ENCODE measurements around the gene PML.

Gene PML

DNA sequence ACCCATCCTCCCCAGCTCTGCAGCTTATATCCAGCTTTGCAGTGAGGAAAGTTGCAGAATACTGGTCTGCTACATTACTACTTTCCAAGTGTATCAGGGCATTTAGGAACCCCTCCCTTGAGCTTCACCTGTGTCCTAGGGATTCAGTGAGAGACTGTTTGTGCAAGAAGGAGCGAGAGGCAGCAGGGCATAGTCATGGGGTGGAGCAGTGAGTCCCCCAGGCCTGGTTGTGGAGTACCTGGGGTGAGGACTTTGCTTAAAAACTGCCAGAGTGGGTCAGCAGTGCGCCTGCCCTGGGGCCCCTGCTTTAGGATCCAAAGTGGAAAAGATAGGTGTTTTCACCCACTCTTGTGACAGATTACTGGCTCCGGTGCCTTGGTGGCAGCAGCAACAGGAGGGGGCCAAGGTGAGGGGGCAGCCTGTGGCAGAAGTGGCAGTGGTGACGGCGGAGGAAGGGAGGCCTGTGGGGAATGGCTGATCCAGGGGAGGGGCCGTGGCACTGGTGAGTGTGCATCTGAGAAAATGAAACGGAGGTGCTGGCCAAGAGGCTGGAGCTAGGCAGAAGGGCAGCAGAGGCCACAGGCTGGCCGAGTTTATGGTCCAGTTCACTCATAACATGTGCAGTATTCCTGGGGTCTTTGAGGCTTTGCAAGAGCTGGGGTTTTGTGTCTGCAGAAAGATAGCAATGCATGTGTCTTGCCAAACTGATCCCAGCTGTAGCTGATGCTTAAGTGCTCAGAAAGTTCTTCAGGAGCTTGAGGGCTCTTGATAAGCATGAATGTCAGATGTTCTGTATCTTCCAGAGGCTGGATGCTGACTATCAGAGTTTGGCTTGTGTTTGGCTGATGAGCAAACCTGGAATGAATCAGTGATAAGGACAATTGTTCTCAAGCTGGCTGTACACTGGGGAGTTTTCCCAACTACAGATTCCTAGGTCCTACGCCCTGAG, 44.5 kb downstream of the PML start:
- TF ChIP-seq, protein P1, sequence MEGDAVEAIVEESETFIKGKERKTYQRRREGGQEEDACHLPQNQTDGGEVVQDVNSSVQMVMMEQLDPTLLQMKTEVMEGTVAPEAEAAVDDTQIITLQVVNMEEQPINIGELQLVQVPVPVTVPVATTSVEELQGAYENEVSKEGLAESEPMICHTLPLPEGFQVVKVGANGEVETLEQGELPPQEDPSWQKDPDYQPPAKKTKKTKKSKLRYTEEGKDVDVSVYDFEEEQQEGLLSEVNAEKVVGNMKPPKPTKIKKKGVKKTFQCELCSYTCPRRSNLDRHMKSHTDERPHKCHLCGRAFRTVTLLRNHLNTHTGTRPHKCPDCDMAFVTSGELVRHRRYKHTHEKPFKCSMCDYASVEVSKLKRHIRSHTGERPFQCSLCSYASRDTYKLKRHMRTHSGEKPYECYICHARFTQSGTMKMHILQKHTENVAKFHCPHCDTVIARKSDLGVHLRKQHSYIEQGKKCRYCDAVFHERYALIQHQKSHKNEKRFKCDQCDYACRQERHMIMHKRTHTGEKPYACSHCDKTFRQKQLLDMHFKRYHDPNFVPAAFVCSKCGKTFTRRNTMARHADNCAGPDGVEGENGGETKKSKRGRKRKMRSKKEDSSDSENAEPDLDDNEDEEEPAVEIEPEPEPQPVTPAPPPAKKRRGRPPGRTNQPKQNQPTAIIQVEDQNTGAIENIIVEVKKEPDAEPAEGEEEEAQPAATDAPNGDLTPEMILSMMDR (conservative IDR thresholded peaks at IDR 0.05; ENCODE audit: control insufficient read depth, insufficient read depth, low read depth, low read length): no peak
- DNase-seq (ENCODE audit: low read depth): peak; percentile 40
- H3K4me3 ChIP-seq (ENCODE audit: control insufficient read depth, low read depth, low read length): no peak overlapping the region

- H3K4me3 ChIP-seq (ENCODE audit: control insufficient read depth, low read depth, low read length): no peak overlapping the region
- TF ChIP-seq, protein P1 (conservative IDR thresholded peaks at IDR 0.05; ENCODE audit: control insufficient read depth, insufficient read depth, low read depth, low read length): no peak
- no peak for DNase-seq (ENCODE audit: low read depth)
Measured at GRCh38 chr15:74039656-74040010, 45.1 kb downstream of the PML start.

GRCh38 chr15:74040109-74040850, 45.8 kb downstream of the PML start:
- DNase-seq (ENCODE audit: low read depth): peak; percentile 97
- TF ChIP-seq, protein P1 (conservative IDR thresholded peaks at IDR 0.05; ENCODE audit: control insufficient read depth, insufficient read depth, low read depth, low read length): no peak
- no peak overlapping the region for H3K4me3 ChIP-seq (ENCODE audit: control insufficient read depth, low read depth, low read length)

GRCh38 chr15:74041311-74041756, 46.8 kb downstream of the PML start:
- TF ChIP-seq, protein P1 (conservative IDR thresholded peaks at IDR 0.05; ENCODE audit: control insufficient read depth, insufficient read depth, low read depth, low read length): no peak
- no peak for DNase-seq (ENCODE audit: low read depth)
- no peak overlapping the region for H3K4me3 ChIP-seq (ENCODE audit: control insufficient read depth, low read depth, low read length)

DNA sequence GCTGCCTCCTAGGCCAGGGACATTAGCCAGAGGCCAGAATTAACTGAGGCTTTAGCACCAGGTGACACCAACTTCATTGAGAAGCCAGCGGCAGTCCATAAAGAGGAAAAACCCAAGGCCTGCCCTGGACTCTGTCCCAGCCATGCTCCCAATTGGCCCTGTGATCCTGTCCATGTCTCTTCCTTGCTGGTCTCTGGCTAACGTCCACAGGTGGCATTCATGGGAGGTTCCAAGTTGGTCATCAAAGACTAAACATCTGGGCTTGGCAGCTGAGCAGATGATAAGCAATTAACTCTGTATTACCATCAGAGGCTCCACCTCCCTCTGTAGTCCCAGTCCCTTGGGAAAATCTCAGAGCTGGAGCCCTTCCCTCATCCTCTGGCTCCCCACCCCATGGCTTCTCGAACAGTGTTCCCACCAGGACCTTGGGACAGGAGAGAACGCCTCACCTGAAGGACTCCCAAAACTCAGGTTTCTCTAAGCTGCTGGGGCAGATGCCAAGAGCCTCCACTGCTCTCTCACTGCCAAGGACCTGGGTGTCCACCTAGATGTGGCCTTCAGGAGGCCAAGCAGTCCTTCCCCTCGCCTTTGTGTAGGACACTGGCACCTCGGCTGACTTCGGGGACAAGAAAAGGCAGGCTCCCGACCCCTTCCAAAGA, 47.4 kb downstream of the PML start:
- no peak for DNase-seq (ENCODE audit: low read depth)
- TF ChIP-seq, protein P1 (conservative IDR thresholded peaks at IDR 0.05; ENCODE audit: control insufficient read depth, insufficient read depth, low read depth, low read length): no peak
- no peak overlapping the region for H3K4me3 ChIP-seq (ENCODE audit: control insufficient read depth, low read depth, low read length)

GRCh38 chr15:74042603-74043424, 48.3 kb downstream of the PML start:
- no peak overlapping the region for H3K4me3 ChIP-seq (ENCODE audit: control insufficient read depth, low read depth, low read length)
- TF ChIP-seq, protein P1 (conservative IDR thresholded peaks at IDR 0.05; ENCODE audit: control insufficient read depth, insufficient read depth, low read depth, low read length): no peak

More at GRCh38 chr15:74042603-74043424, 48.3 kb downstream of the PML start:
- no peak for DNase-seq (ENCODE audit: low read depth)

All from fibroblast of mammary gland (primary cell).